Mucosa of gallbladder (tissue), 1 donor: ENCODE data around the gene ARHGAP24. TPM values are rescaled to one million over a fixed set of nuclear protein-coding genes. Genes with fewer than 3 reads are reported as not detected.
A peak's percentile ranks its signal among the peaks of the same experiment; 100 is the strongest.
"Not testable (repeated sequence)": the region's sequence is repeated elsewhere in the genome, so short reads cannot be mapped to it uniquely, and the experiment has no call there.

Experiments
- DNase-seq: peaks from one replicate; pipeline ENCODE4 v3.0.0-alpha.2; 2020; ENCODE audit warnings: low spot score
- total RNA-seq: library from RNA; stranded (reverse); gene quantifications from one replicate; pipeline ENCODE4 v1.2.1, GENCODE V29; 2021
- donor health status: DM: no; HTN: no; CAD: no.

Gene ARHGAP24
- total RNA-seq, 1 donor from 2014 or later = 13.6 TPM

DNA sequence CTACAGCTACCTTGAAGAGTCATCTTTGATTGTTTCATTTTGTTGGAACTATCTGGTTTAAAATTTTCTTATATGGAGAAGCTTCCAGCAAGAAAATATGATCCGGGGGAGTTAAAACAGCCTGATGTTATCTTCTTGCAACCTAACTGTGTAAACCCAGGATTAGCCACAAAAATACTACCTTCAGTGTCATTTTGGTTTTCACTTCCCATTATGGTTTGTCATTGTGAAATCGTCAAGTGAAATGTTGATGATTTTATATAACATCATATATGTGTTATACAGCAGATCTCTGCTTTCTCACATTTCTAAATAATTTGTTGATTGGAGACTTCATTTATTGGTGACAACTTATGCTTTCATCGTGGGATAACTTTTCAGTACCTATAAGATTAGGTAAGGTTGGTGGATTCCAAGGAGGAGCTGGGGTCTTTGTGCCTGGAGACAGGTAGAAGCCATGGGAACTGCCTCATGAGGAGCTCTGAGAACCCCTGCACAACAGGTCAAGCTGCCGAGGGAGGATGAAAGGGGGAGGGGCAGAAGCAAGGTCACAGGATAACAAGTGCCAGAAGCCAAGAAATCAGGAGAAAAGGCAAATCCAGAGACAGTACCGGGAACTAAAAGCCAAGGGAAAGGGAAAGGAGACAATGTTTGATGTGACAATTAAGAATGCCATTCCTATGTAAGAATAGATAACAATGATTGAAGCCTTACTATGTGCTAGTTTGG, 7.2 kb downstream of the ARHGAP24 start:
- no peak for DNase-seq

DNA sequence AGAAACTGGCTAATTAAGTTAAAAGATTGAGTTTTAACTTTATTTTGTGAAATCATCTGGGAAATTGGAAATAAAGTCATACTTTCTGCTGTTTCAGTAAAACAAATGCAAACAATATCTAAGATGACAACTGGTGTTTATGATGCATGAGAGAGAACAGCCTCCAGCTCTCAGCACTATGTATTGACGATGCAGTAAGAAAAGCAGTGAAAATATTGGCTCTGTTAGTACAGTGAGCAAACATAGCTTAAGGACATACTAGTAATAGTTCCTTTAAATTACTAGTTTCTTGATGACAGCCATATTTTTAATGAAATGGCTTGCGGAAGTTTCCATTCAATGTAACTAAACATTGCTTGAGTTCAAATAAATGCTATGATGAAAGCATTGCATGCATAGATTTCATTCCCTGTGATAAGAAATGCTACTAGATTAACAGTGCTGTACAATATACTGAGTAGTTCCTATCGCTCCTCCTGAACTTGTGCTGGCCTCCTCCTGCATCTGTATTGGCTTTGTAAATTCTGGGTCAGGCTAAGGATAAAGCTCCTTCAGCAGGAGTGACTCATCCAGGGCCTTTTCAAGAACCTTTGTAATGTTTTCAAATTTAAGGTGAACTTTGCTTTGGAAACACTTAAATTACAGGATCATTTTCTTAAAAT, 11.6 kb downstream of the ARHGAP24 start:
- DNase-seq = no peak

DNA sequence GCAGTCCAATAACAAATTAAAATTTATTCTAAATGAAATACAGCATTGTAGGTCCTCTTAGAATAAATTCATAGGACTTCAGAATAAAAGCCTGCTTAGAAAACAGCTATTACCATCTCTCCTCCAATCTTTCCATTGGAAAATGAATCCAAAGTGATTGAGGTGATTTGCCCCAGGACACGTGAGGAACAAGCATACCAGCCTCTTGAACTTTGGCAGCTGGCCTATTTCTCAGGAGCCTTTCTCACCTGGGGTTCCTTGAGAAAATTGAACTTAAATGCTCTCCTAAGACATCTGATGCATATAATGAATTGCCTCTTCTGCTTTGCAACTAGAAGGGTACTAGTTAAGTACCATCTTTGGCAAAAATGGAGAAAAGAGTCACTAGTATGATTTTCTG, 13.5 kb downstream of the ARHGAP24 start:
- no peak for DNase-seq

DNA sequence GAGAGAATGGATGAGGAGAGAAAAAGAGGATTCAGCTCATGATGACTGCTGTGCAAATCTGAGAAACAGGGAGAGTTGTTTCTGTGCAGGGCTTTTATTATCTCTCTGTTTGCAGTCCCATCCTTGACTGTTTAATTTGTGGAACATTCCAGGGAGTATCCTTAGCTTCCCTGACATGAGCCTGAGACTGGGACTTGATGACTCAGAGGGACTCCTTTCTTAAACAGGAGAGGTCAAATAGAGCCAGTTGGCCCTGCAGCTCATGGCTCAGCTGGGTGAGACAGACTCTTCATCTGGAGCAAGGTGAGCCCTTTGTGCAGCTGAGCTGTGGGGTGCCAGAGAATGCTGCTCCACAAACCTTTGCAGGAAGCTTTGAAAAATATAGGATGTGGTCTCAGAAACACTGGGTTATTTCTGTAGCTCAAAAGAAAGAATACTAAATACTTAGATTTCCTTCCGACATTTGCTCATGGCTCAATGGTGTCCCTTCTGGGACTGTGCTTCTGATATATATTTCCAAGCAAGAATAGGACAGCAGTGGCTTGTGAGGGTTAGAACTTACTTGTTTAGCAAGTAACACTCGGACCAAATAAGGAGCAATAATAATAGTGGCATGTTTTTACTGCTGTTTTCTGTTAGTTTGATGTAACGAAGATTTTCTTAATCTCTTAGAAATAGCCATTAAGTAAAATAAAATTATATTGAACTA, 14.5 kb downstream of the ARHGAP24 start:
- DNase-seq = no peak

DNA sequence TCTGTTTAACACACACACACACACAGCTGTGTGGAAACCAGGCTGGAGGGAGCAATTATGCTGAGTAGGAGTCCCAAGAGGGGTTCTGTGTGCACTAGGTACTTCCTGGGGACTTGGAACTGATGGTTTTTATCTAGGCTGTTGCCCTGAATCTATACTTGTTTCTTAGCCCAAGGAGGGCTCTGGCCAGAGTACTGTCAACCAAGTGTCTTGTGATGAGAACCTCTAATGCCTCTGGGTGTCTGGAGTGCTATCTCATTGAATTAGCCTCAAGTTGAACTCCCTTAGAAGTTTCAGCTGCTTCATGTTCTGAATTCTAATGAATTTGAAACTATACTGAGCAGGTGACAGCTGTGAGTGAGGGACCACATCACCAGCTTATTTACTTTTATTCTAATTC, 16.6 kb downstream of the ARHGAP24 start:
- no peak for DNase-seq

DNA sequence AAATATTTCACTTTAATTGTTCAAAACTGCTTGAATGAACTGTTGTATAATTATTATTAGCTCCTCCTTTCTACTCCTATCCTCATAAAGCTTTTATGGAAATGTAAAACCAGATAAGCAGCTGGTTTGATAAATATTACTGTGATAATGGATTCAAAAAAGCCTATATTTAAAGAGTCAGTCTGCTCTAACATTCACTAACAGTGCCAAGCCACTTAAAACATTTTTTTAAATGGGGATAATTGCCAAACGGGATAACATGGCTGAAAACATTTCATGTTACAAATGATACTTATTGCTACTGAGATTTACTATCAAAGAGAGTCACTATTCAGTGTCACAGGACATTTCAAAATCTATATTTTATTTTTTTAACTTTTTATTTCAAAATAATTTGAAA, 17.4 kb downstream of the ARHGAP24 start:
- no peak for DNase-seq

DNA sequence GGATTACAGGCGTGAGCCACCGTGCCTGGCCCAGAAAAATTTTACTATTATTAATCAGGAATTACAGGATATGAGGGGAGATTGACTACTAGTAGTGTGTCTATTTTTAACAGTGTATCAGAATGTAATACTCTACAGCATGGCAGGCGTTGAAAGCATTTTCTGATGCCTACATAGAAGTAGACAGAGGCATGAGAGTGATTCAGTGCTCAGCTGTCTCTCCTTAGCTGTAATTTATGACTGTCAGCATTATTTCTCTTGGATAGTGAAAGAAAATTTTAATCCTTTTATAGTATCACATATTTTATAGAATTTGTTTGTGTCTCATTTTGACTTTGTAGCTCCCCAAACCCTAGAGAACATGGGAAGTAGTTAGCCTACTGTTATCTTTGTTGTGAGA, 20.7 kb downstream of the ARHGAP24 start:
- DNase-seq = no peak

DNA sequence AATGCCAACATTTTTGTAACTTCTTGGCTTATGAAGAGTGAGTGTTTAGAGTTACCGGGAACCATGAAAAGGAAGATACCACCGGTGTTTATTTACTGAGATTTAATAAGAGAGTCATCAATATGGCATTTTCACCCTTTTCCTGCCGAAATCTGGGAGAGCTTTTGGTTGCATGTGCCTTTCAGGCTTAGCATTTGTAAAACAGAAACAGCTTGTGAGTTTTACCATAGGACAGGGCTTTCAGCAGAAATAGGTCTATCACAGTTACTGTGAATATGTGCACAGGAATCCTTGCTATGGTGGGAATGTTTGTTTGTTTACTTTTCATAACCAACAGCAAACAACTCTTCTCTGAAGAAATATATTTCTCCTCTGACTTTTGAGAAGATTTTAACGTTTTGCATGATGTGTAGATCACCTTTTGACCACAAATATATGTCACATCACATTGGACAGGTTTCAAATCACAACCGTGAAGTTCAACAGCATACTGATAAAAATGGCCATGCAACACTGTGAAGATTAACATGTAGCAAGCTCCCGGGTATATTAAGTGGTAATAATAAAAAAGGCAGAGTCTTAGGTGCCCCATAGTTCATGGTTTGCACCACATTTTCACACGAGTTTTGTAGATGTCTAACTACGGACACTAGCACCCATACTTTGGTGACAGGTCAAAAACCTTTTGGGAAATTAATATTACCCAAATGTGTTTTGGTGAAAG, 21.3 kb downstream of the ARHGAP24 start:
- DNase-seq = no peak

DNA sequence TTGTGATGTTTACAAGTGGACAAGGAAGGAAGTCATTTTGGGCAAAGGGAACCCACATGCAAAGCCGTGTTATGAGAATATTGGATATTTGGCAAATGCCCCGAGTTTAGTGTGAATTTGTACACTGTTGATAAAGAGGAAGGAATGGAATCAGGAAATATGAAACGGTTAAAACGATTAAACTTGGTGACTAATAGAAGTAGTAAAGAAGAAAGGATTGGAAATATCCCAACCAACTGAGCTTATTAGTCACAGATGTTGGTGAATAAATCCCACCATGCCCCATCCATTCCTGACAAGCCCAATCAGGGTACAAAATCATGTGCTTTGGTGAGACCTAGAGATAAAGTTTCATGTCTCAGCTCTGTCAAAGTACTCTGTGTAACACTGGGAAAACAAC, 22.0 kb downstream of the ARHGAP24 start:
- DNase-seq = no peak

DNA sequence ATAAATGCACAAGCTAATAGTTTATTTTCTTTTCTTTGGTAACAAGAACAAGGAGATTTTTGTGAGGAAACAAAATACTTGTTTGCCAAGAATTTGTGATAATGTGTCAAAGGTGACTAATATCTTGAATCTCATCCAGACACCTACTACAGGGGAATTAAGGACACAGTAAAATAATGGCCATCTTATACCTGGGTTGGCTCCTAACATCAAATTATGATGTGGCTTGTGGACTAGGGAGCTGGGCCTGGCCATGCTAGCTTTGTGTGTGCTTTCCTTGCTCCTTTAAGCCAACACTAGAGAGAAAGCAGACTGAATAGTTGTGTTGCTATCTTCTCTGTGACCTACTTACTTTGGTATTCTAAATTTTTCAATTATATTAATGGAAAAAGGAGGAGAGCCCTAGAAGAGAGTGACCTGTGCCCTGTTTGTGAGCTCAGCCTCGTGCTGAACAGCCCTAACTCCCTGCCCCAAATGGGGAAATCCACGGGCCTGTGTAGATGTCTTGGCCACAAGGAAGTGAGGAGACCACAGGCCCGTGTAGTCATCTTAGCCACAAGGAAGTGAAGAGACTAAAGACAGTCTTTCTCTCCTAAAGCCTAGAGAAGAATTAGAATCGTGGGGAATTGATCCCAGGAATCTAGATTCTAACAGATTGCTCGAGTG, 23.3 kb downstream of the ARHGAP24 start:
- peak; percentile 38 for DNase-seq

DNA sequence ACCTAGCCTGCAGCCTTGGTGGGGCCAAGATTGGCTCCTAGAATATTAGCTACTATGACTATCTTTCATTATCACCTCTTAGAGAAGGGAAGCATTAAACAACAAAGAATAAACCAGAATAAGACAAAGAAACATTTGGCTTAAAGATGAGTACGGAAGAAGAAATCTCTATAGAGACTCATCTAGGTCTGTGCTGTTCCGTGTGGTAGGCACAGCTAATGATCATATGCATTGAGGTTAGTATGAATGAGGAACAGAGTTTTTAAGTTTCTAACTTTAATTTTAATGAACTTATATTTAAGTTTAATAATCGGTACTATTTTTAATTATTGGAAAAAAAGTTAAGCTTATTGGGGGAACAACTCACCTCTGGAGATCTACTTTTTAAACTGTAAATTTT, 24.6 kb downstream of the ARHGAP24 start:
- DNase-seq = no peak

DNA sequence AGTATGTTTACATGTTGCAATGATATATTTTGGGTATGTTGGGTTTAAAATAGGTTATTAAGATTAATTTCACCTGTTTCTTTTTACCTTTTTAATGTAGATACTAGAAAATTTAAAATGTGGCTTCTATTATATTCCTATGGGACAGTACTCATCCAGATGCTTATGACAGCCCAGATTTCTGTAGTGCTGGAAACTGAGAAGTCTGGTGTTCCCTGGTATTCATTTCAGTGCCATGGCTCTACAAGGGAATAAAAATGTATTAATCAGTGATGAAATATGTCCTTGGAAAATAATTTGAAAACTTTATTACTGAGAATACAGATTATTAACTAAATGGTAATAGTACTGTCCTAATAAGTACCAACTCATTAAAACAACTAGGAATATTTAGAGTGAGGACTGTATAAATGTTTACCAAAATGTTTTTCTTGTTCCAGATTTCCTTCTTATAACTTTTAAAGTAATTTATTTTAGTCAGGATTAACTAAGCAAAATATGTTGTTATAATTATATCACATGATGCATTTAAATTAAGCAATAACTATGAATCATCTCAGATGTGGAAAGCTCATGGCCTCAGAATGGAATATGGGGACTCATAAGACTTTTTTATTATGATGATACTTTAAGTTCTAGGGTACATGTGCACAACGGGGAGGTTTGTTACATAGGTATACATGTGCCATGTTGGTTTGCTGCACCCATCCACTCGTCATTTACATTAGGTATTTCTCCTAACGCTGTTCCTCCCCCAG, 25.3 kb downstream of the ARHGAP24 start:
- no peak for DNase-seq

DNA sequence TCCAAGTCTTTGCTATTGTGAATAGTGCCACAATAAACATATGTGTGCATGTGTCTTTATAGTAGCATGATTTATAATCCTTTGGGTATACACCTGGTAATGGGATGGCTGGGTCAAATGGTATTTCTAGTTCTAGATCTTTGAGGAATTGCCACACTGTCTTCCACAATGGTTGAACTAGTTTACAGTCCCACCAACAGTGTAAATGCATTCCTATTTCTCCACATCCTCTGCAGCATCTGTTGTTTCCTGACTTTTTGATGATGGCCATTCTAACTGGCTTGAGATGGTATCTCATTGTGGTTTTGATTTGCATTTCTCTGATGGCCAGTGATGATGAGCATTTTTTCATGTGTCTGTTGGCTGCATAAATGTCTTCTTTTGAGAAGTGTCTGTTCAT, 26.2 kb downstream of the ARHGAP24 start:
- DNase-seq = not testable (repeated sequence)

DNA sequence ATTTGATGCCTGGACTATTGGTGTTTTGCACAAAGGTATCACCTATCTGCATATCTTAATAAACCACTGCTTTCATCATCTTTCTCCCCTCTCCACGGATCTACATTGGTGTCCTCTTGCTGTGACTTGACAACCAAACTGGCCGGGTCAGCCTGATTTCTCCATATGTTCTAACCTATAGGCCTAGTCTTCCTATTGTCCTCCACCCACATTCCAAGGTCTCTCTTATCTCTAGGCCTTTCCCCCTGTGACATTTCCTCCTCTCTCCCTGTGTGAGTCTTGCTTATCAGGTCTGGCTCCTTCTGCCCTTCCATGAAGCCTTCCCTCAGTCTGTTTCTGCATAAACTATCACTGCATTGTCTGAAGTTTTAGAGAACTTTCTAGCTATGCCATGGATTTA, 33.7 kb downstream of the ARHGAP24 start:
- no peak for DNase-seq

DNA sequence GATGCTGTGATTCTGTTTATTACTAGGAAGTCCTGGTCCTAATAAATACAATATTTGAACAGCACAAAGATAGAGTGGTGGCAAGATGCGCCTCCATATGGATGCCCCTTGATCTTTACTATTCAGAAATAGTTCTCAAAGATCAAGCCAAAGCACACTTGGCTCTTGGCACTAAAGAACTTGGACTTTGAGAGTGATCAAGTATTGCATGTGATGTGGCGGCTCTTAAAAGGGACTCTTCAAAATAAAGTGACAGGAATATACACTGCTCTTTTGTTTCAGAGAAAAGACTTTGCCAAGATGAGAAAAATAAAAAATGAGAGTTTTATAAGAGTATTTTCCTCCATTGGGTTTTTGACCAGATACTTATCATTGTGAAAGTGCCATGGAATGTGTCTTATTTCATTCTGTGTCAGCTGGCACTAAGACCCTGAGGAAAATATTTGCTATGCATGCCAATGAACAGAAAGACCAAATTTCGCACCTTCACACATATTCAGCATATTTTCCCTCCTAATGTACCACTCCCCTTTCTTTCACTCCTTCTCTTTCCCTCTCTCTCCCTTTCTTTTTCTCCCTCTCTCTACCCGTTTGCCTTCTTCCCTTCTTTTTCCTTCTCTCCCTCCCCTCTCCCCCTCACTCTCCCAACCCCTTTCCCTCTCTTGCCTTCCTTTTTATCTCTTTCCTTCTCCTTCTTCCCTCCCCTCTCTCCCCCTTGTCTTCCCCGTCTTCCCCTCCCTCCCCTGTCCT, 35.1 kb downstream of the ARHGAP24 start:
- no peak for DNase-seq

DNA sequence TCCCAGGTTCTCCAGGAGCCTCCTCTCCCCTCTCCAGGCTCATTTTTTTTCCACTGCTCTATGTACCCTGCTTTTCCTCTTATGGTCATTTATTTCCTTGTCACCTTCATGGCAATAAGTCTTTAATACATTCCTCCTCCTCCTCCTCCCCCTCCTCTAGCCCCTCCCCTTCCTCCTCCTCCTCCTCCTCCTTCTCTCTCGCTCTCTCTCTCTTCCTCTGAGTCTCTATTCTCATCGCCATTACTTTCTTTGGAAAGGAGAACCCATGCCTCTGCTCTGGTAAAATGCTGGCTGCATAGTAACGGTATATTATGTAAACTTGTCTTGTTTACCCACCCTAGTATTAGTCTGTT, 35.7 kb downstream of the ARHGAP24 start:
- DNase-seq = no peak

DNA sequence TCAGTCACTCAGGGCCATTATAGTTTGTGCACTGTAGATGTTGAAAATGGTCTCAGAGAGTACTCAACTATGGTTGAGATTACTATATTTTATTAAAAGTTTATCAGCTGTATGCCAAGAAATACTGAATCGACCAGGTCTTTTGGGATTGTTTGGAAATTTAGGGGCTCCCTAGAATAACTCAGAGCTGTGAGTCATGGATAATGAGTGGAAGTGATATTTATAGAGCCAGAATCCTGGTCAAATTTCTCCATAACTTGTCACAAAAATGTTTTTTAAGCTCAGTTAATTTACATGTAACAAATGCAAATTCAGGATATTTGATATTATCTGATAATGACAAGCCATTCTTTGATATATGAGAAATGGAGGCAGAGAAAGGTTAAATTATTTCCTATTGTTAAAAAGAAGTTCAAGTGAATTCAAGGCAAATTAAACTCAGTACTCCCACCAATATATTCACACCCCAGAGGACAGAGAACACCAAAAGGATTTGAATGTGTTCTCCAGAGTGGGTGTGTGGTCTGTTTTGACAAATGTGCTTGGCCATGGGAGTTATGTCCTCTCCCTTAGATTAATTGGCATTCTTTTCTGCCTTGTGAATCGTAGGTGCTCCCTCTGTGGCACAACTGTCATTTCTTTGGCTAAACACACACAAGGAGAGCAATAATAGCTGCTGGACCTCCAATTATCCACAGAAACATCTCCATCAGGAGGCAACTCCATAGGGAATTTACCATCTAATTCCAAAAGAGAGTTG, 37.7 kb downstream of the ARHGAP24 start:
- DNase-seq = no peak

DNA sequence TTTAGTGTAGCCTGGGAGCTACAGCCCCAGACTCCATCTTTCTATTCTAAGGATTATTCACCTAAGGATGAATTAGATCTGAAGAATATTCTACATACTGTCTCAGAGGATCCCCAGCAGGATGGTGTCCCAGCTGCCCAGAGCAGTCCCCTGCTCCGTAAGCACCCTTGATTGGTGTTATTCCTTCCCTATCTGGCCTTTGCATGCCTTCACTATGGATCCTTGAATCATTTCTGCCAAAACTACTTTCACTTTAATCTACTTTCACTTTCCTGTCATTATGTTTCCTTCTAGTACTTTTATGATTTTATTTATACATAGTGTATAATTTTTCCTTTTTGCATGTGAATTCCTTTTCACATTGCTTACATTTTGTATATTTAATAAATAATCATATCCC, 39.2 kb downstream of the ARHGAP24 start:
- no peak for DNase-seq

DNA sequence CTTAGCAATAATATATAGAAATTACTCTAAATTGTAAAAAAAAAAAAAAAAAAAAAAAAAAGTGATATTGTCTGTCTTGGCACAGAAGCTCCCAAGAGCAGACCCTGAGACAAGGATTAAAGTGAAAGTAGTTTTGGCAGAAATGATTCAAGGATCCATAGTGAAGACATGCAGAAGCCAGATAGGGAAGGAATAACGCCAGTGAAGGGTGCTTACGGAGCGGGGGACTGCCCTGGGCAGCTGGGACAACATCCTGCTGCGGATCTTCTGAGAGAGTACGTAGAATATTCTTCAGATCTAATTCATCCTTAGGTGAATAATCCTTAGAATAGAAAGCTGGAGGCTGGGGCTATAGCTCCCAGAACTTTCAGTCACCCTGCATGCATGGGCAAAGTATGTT, 39.8 kb downstream of the ARHGAP24 start:
- DNase-seq = no peak

DNA sequence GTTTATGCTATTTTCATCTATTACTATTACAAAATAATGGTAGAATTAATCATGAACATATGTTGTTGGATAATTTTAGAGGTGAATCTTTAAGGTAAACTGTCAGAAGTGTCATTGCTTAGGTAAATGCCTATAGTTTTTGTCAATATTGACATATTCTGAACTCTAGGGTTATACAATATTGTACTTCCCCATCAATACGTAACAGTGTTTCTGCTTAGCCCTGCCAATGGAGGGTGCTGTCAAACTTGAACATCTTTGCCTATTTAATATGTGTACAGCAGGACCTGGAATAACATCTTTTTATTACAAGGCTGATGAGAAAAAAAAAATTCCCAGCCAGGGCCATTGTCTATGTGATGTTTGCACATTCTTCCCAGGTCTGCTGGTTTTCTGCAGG, 40.8 kb downstream of the ARHGAP24 start:
- DNase-seq = no peak
